NK-92 (cell line): ENCODE measurements around the gene FAM25C.
"Not testable (repeated sequence)": the region's sequence is repeated elsewhere in the genome, so short reads cannot be mapped to it uniquely, and the experiment has no call there.

ENCODE experiments used
- DNase-seq: peaks from one replicate; lab custom pipeline; 2025; ENCODE audit not compliant: unreplicated experiment; lab: John Stamatoyannopoulos, UW

Gene FAM25C

DNA sequence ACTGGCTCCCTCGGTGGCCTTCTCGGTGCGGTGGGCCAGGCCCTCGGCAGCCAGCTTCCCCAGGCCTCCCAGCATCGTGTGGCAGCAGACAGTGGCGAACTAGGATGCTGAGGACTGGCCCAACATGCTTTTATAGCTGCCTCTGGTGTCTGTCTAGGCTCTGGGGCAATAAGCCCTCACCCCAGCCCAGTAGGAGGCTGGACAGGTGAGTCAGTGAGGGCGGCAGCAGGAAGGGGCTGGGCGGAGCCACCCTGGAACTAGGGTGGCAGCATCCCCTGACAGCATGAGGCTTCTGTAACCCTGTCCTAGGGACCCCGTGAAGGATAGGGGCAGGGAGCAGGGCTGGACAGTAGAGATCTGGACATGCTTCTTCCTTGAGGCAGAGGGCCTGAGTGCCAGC is at the start of gene FAM25C:
FAM25C (minus strand) TSS at position 101 of the 400 bp plus-strand sequence; CDS start at position 75, 26 bp downstream.
- not testable (repeated sequence) for DNase-seq

DNA sequence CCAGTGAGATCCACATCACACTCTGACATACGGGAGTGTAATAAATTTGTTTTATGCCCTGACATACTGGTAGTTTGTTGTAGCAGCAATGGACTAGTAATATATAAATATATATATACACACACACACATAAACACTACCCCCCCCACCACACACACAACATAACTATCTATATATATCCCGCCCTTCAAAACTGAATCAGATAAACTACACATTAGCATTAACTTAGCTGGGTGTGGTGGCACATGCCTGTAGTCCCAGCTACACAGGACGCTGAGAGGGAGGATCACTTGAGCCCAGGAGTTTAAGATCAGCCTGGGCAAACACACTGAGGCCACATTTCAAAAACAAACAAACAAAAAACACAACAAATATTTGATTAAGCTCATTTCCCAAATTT is 45.0 kb upstream of the FAM25C start:
- DNase-seq = not testable (repeated sequence)

DNA sequence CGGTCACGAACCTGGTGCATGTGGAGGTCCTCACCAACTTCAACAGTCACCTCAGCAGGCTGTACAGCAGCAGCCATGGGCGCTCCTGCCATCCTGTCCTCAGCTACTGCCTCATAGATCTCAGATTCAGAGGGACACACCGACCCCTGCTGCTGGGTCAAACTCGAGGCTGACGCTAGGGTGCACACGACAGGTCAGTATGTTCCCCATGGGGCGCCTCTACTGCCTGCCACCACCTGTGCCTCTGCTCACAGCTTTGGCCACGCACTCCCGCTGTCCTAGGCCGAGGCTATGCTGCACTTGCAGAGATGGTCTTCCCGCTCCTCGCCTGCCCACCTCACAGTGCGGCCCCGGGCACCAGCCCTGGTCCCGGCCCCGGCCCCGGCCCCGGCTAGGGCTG is 31.8 kb upstream of the FAM25C start:
- not testable (repeated sequence) for DNase-seq

DNA sequence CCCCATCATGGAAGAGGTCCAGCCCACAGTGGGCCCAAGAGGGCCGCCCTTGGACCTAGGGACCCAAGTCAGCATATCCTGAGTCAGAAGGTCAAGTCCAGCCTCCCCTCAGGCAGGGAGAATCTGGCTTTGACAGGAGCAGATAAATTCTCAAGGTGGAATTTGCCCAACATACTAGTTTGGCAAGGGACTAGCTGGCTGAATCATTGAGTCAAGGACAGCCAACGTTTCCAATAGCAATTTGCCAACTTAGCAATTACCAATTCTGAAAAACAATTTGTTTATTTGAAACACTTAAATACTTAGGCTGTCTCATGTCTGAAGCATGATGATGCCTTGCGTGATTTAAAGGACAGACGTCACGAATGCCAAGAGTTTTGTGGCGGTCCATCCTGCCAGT is 2.7 kb upstream of the FAM25C start:
- not testable (repeated sequence) for DNase-seq

DNA sequence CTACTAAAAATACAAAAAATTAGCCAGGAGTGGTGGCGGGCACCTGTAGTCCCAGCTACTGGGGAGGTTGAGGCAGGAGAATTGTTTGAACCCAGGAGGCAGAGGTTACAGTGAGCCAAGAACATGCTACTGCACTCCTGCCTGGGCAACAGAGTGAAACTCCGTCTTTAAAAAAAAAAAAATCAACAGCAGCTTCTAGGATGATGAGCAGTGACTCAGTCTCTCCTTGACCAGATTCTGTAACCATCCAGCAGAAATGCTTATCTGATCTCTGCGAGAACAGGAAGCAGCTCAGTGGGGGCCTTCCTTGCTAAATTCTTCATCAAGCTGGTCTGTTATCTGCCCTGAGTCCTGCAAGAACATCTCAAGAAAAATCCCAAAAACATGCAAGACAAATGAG is 5.5 kb downstream of the FAM25C start:
- DNase-seq = not testable (repeated sequence)

DNA sequence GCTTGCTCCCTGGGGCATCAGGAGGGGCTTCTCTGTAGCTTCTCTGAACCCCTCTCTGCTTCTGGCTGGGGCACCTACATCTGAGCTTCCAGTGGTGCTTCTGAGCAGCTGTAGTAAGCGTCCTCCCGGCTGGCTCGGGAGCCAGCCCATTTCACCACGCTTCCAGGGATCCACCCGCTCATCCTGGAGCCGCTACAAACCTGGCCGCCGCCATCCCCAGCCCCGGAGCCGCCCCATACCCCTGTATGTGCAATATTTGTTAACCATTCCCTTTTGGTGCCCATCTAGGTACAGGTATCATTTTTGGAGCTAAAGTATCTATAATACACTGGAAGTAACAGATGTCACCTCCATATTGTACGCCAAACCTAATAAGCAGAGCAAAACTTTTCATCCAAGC is 7.0 kb downstream of the FAM25C start:
- DNase-seq = not testable (repeated sequence)

DNA sequence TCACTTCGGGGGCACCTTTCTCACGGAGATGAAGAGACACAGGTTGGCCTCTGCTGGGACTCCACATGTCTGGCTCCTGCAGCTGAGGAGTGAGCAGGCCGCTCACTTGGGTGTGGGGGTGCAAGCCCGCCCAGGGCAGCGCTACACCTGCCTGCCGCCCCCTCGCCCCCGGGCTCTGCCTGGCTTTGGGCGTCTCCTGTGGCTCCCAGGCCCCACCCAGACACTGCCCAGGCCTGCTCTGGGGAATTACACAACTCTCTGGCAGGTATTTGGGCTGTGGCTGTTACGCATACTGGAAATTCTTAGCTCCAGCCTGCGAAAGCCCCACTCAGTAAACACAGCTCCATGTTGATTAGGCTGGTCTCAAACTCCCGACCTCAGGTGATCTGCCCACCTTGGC is 7.9 kb downstream of the FAM25C start:
- DNase-seq = not testable (repeated sequence)

DNA sequence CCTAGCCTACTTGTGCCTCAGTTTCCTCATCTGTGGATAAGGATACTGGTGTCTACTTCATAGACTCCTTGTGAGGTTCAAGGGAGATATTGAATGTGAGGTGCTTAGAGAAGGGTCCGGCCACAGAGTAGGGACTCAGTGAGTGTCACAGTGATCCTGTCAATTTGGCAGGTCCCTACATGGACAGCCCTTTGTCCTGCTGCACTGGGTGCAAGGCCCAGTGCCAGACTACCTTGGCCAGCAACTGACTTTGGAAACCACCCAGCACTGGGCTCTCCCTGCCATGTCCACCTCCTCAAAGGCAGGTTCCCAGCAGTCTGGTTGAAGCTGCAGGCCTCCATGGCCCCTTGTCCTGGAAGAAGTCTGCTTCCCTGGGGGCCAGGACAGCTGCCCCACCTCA is 9.5 kb downstream of the FAM25C start:
- DNase-seq = not testable (repeated sequence)

DNA sequence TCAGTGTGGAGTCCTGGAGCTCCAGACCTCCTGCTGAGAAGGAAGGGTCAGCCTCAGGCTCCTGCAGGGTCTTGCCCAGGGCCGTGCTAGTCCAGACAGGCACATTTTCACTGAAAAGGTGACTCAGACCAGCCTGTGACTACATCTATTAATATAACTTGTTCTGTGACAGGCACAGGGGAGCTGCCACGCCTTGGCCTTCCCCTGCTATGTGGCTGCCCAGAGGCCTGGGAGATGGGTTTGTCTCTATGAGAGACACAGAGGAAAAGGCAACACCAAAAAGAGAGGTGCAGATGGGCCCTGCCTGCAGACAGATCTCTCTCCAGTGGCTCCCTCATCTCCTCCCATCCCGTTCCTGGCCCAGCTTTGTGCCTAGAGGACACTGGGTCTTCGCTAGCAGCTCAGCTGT is 10.0 kb downstream of the FAM25C start:
- DNase-seq = not testable (repeated sequence)

DNA sequence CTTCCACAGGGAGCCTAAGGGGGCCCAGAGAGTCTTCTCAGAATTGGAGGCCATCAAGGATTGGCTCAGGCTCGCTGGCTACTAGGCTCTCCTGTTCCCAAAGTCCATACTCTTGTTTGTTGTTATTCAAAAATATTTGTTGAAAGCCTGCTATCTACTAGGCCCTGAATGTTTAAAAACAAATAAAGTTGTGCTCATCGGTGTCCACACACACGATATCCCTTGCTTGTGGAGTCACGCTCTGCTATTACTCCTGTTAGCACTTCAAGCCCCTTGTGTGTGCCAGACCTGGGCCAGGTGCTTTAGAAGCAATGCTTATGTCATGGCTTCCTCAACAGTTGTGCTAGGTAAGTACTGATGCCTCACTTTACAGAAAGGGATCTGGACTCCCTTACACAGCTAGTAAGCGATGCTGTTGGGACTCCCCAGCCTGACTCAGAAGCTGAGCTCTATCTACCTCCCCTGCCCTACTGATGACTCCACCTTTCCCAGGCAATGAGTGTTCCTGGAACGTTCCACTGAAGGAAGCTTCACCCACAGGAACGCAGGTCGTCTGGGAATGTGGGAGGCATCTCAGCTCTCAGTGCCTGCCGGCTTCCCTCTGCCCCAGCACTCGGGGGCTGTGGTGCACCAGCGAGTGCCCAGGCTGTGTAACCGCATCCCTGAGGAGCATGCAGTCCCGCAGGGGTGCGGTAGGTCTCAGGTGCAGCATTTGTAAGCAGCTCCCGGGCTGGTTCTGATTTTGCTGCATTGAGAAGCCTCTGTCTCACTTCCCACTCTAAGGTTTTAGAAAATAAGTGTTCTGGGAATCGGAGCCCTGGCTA is 10.7 kb downstream of the FAM25C start:
- DNase-seq = not testable (repeated sequence)

DNA sequence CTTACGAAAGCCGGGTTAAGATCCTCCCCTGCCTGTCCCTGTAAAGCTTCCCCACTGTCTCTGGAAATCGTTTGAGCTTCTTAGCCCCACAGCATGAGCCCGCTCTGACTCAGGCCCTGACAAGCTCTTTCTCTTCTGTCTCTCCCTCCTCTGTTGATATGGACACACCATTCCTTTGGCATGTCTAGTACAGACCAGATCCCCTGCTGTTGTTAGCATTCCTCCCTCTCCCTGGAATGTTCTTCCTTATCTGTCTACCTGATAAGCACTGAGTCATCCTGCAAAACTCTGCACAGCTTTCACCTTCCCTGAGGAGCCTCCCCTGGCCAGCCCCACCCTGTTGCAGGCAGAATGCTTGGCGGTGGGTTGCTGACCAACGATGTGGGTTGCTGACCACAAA is 11.6 kb downstream of the FAM25C start:
- DNase-seq = not testable (repeated sequence)

DNA sequence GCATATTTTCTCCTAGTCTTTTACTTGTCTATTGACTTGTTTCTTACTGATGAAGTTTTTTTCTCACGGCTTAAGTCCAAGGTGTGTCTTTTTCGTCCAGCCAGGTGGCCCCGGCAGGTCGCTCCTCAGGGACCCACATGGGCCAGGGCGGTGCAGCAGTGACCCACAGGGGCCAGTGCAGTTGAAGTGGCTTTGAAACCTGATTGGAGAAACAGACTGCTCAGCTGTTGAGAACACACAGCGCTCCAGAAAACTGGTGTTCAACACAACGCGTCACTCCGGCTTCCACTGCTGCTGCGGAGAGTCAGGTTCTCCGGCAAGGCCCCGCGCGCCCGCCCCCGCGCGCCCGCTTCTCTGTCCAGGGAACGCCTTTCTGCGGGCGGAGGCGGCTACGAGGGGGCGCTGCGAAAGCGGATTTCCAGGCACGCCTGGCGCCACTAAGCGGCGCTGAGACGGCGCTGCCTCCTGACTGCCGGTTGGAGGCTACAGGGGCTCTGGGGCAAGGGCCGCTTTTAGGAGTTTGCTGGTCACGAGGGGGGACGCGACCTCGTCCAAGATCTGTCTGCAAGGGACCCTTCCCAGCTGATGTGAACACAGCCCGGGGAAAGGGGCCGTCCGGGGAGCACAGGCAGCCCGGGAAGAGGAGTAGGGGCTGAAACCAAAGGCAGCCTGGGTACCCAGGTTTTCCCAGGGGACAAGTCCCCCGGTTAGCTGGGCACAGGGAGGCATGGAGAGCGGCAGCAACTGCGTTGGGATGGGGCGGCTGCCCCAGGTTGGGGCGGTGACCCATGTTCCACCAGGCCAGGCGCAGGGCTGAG is 13.0 kb downstream of the FAM25C start:
- DNase-seq = not testable (repeated sequence)

DNA sequence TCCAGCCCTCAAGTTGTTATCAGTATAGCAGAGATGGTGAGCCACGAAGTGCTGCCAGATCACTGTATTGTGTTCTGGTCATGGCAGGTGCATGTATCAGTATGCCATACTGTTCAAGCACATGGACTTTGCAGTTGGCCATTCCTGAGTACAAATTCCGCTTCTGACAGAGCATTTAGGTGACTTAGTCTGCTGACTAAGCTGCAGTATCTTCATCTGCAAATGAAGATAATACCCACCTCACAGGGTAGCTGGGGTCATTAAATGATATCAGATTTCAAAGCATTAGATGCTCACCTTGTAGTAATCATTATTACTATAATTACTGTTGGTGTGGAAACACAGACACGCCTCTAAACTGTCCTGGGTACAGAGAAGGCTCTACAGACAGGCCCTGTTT is 24.2 kb downstream of the FAM25C start:
- not testable (repeated sequence) for DNase-seq

DNA sequence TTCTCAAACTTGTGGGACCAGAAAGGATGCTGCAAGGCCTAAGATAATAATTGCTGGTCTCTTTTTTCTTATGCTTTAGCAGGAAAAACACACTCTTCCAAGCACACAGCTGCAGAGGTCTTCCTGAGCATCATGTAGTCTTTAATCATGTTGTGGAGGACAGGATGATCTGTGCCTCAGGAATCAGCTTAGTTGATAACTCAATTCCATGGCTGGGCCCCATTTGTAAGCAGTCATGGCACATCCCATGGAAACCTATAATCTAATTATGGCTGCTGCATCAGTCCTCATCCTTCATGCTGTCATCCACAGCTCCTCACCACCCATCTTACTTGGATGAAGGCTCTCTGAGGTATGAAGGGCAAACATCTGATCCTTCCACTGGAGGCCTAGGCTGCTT is 26.5 kb downstream of the FAM25C start:
- DNase-seq = not testable (repeated sequence)

DNA sequence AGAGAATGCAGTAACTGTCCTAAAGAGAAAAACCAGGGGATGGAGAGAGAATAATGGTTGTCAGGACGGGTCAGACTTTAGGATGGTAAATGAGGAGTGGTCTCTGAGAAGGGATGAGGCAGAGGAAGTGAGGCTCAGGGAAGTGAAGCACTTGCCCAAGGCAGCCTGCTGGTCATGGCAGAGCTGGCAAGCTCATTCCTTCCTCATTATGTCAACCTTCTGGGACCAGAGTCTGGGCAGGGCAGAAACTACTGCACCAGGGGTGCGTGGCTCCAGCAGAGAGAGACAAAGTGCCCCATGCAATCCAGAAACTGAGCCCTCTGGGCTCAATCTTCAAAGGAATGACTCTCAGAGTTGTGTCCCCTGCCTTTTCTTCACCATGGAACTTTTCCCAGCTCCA is 27.5 kb downstream of the FAM25C start:
- not testable (repeated sequence) for DNase-seq

DNA sequence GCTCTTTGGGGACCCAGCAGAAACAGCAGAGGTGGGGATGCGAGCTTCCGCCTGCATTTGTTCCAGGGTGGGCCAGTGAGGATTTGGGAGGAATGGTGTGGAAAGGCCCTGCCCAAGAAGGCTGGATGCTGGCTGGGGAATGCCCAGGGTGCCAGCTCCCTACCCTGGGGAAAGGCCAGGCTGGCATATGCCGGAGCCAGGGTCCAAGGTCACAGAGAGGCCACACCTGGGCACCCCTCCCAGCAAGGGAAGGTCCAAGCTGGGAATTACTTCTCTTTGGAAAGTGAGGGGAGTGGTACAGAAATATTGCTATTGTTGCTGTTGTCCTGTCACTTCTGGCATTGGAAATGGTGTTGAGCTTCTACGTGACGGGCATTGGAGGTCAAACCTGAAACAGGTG is 28.0 kb downstream of the FAM25C start:
- not testable (repeated sequence) for DNase-seq

DNA sequence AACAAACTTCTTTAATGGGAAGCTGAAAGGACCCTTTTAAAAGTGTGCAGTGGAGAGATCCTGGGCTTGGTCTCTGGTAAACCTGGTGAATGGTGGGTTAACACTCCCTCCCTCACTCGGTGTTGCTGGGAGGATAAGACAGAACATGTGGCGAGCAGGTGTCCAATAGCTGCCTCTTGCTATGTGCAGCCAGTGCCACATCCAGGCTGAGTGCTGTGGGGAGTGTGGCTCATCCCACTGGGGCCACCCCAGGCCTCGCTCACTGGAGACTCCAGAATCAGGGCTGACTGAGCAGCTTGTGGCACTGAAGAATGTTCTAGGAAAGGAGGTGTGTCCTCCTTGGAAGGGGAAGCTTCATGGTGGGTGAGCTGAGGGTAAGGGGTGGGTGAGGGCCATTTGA is 29.5 kb downstream of the FAM25C start:
- DNase-seq = not testable (repeated sequence)

DNA sequence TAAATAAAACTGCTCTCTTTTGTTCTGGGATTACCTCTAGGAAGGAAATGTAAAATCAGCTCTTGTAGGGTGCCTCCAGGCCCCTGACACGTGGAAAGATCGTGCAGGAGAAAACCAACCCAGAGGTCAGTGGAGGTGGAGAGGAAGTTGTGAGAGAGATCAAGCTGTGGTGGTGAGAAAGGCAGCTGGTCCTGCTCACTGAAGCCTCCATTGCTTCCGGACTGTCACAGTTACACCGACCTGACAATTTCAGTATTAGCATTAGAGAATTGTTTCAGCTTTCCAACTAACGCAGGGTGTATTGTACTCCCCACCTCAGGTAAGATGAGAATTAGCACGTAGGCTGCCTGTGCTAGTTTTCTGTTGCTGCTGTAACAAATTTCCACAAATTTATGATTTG is 30.6 kb downstream of the FAM25C start:
- DNase-seq = not testable (repeated sequence)

DNA sequence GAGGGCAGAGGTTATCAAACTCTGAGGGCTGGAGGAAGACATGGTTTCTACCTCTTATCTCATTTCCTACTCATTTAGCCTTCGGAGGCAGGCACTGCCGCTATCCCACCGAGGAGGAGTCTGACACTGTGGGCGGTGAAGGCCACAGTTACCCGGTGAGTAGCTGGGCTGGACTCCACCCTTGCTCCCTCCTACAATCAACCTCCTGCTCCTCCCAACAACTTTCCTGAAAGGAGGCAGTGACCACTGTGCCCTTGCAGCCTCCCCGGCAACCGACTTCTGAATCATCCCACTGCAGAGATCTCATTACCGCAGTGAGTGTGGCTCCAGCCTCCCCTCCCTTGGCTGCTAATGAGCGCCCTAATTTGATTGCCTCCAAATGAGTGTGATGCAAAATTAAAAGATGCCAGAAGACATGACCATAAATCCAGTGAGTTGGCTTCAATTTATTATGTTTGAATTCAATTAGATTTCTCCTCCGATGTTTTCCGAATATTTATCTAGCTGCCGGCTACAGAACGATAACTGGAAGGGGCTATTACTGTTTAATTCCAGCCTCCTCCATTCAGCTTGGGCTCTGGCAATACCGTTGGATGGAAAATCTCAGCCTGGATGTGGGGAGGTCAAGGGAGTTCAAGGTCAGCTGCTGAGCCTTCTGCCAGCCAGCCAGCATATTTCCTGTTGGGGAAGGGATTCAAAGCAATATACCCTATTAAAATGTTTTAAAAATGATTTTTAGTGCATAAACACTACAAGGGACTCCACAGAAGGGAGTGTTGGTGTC is 35.1 kb downstream of the FAM25C start:
- DNase-seq = not testable (repeated sequence)

DNA sequence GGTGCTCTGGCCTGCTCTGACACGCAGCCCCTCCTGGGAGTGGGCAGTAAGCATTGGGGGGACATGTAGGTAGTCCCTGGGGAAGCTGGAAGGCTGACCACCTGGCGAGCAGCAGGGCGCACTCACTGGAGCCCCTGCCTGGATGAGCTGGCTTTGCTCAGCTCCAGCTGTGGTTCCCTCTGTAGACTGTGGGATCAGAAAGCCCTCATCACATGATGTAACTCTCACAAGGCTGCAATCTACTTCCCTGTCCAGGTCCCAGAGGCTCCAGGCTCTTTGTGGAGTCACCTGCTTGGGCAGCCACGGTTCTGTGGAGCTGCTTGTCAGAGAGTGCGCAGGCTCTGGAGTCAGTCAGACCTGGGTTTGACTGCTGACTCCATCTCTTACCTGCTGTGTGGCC is 36.8 kb downstream of the FAM25C start:
- not testable (repeated sequence) for DNase-seq

DNA sequence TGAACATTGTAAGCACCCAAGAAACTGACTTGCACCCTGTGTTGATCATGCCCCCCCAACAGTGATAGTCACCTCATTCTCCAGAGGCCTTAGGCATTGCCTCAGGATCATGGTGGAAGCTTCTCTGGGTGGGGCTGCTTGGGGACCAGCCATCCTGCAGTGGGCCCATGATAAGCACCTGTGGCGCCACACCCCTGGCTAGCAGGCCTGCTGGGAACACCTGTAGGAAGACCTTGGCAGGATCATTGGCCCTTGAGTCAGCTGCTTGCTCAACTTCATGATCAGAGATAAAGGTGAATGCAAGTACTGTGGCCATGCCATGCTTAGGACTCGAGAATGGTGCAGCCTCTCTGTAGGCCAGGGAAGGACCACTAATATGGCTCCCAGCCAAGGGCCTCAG is 38.9 kb downstream of the FAM25C start:
- DNase-seq = not testable (repeated sequence)
